Esophagus squamous epithelium (tissue), 5 donors: ENCODE data around the gene CAVIN1. TPM values are rescaled to one million over a fixed set of nuclear protein-coding genes. Genes with fewer than 3 reads are reported as not detected.

Experiments used
- DNase-seq: peaks from one replicate; lab custom pipeline; 2025; lab: John Stamatoyannopoulos, UW
- H3K27ac ChIP-seq, 4 donors: fragments of 200-600 bp; sonication (generic); one replicate each; pipeline ENCODE4 v1.5.1; 2016 to 2019; ENCODE audit warnings: mild to moderate bottlenecking in 1 of 4
- H3K27me3 ChIP-seq, 4 donors: fragments of 200-600 bp; sonication (generic); 1 replicate in 3 of 4; 2 replicates in 1 of 4; pipeline versions ENCODE4 v1.5.1 to v1.6.0; 2017 to 2021; ENCODE audit warnings: antibody characterized with exemption in 1 of 4
- H3K36me3 ChIP-seq, 3 donors: fragments of 200-600 bp; sonication (generic); one replicate each; pipeline ENCODE4 v1.5.1; 2016 to 2019
- H3K4me1 ChIP-seq, 3 donors: fragments of 200-600 bp; sonication (generic); one replicate each; pipeline ENCODE4 v1.5.1; 2017 to 2019
- H3K4me3 ChIP-seq, 4 donors: fragments of 200-600 bp; sonication (generic); 1 replicate in 3 of 4; 2 replicates in 1 of 4; pipeline ENCODE4 v1.5.1; 2016 to 2019; ENCODE audit warnings: mild to moderate bottlenecking in 2 of 4, moderate library complexity in 1 of 4
- H3K9me3 ChIP-seq, 3 donors: fragments of 200-600 bp; sonication (generic); one replicate each; pipeline ENCODE4 v1.5.1; 2016 to 2019
- POLR2A ChIP-seq, 4 donors: fragments of 450-650 bp; IDR thresholded peaks; one replicate each; pipeline ENCODE4 v1.6.1; 2017; ENCODE audit warnings: antibody characterized with exemption in 4 of 4, mild to moderate bottlenecking in 4 of 4, moderate library complexity in 3 of 4
- WGBS, 2 donors: methylation state at CpG; one replicate each; pipeline ENCODE4 v1.1.5; 2018; 5-methylcytosine and 5-hydroxymethylcytosine counted together
- intact Hi-C: fragments of 100-400 bp; cut with DNase I; formaldehyde crosslinking; loops from one replicate; pipeline ENCODE4 v1.15.0; 2022
- small RNA-seq, 4 donors: library from RNA; depleted of rRNA; stranded (forward); fragments of <200 nt; gene quantifications; one replicate each; pipeline ENCODE3, GENCODE V24; 2016
- total RNA-seq, 4 donors: library from RNA; depleted of rRNA; stranded (reverse); fragments of >200 nt; gene quantifications; one replicate each; pipeline ENCODE4 v1.1.0, GENCODE V29; 2016
- TF ChIP-seq, protein P1 (sequence below), 6 experiments: fragments of 450-650 bp in 4 of 6; fragments of 200-600 bp in 2 of 6; sonication (generic) in 2 of 6; IDR thresholded peaks; one replicate each; pipeline ENCODE4 v1.5.1; 2016 to 2019; ENCODE audit warnings: antibody characterized with exemption in 6 of 6, mild to moderate bottlenecking in 4 of 6, moderate library complexity in 4 of 6
- donor health status: DM: yes; HTN: yes; CAD: no.

The CAVIN1 gene
- total RNA-seq, 4 donors from 2014 or later: 67.8 to 210 (median 113) TPM

DNA sequence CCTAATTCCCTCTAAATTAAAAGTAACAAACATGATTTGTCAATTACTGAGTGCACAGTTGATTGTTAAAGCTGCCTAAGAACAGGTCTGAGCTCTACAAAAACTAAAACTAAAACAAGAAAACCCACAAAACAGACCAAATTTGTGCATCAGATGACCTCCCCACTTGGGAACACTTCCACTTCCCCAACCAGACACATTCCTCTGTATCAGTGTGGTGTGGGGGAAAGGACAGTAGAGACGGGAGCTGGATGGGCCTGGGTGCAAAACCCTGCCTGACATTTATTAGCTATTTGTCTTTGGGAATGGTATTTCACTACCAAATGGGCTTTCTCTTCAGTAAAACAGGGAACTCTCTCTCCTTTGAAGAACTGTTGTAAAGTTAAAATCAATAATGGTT lies 64.6 kb downstream of the CAVIN1 start:
- no peak for DNase-seq
- Histone ChIP-seq H3K9me3 (no peaks in the 10 kb centered on the region), H3K27me3 (no peaks in the 10 kb centered on the region), H3K36me3 (peaks cover 0 to 5% (median 0%) of the 10 kb centered on the region in 3 donors), H3K27ac (no peak overlapping the region), H3K4me1 (peaks cover 13 to 64% (median 26%) of the 10 kb centered on the region in 3 donors), H3K4me3 (no peak overlapping the region)
- 59 to 60% methylated on average over 1 of the region's 1 CpG for WGBS, 2 donors
- intact Hi-C loops: no loop called here
- TF ChIP-seq, protein P1, sequence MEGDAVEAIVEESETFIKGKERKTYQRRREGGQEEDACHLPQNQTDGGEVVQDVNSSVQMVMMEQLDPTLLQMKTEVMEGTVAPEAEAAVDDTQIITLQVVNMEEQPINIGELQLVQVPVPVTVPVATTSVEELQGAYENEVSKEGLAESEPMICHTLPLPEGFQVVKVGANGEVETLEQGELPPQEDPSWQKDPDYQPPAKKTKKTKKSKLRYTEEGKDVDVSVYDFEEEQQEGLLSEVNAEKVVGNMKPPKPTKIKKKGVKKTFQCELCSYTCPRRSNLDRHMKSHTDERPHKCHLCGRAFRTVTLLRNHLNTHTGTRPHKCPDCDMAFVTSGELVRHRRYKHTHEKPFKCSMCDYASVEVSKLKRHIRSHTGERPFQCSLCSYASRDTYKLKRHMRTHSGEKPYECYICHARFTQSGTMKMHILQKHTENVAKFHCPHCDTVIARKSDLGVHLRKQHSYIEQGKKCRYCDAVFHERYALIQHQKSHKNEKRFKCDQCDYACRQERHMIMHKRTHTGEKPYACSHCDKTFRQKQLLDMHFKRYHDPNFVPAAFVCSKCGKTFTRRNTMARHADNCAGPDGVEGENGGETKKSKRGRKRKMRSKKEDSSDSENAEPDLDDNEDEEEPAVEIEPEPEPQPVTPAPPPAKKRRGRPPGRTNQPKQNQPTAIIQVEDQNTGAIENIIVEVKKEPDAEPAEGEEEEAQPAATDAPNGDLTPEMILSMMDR (IDR thresholded peaks at IDR 0.05): no peak
- no peak for TF ChIP-seq POLR2A (IDR thresholded peaks at IDR 0.05)

GRCh38 chr17:42354956-42355843 lies 67.9 kb downstream of the CAVIN1 start:
- intact Hi-C loops: no loop called here
- no peak overlapping the region for H3K27ac ChIP-seq
- TF ChIP-seq, protein P1 (IDR thresholded peaks at IDR 0.05): no peak
- TF ChIP-seq POLR2A (IDR thresholded peaks at IDR 0.05): no peak
- no peak for DNase-seq
- H3K9me3 ChIP-seq: no peaks in the 10 kb centered on the region
- 40 to 60% methylated on average over 3 of the region's 3 CpGs for WGBS, 2 donors
- peaks cover 6 to 56% (median 8%) of the 10 kb centered on the region in 3 donors for H3K4me1 ChIP-seq
- peaks cover 0 to 5% (median 0%) of the 10 kb centered on the region in 3 donors for H3K36me3 ChIP-seq
- H3K27me3 ChIP-seq: no peaks in the 10 kb centered on the region
- H3K4me3 ChIP-seq: no peak overlapping the region

Small RNA genes lying within 50 kb of the gene (small RNA-seq; reads per million reads assigned to genes)
- 0 reads per million in 4 donors for gene RNU7-97P

Other genes with a start within 250 kb of the CAVIN1 start
- under 1 TPM in 2 of 4 donors, not detected in 2; under 0.01 to 0.09 TPM for gene KCNH4, start 242.1 kb downstream of the CAVIN1 start, total RNA-seq
- not detected for gene HCRT, start 237.8 kb downstream of the CAVIN1 start, total RNA-seq
- 10 to 100 TPM in 2 of 4 donors, 1 to 10 TPM in 2; 5.5 to 22.0 (median 13.1) TPM for gene GHDC, start 228.8 kb downstream of the CAVIN1 start, total RNA-seq
- gene STAT5B, start 146.9 kb downstream of the CAVIN1 start, total RNA-seq: 10 to 100 TPM; 17.9 to 57.6 (median 19.5) TPM
- gene STAT5A, start 134.8 kb downstream of the CAVIN1 start, total RNA-seq: 10 to 100 TPM in 3 of 4 donors, 1 to 10 TPM in 1; 7.3 to 34.3 (median 14.0) TPM
- gene STAT3, start 34.8 kb downstream of the CAVIN1 start, total RNA-seq: 100 to 1,000 TPM; 137 to 229 (median 176) TPM
- 10 to 100 TPM; 35.9 to 62.7 (median 47.5) TPM for gene ATP6V0A1, start 35.6 kb upstream of the CAVIN1 start, total RNA-seq
- 10 to 100 TPM; 19.2 to 39.0 (median 26.5) TPM for gene NAGLU, start 113.0 kb upstream of the CAVIN1 start, total RNA-seq
- 10 to 100 TPM in 1 of 4 donors, 1 to 10 TPM in 3; 3.0 to 11.8 (median 6.6) TPM for gene HSD17B1, start 129.7 kb upstream of the CAVIN1 start, total RNA-seq
- gene COASY, start 138.9 kb upstream of the CAVIN1 start, total RNA-seq: 10 to 100 TPM; 34.1 to 52.2 (median 46.5) TPM
- gene MLX, start 143.8 kb upstream of the CAVIN1 start, total RNA-seq: 10 to 100 TPM; 34.0 to 47.9 (median 39.9) TPM
- 1 to 10 TPM in 3 of 4 donors, under 1 TPM in 1; 0.61 to 4.8 (median 2.8) TPM for gene PSMC3IP, start 154.5 kb upstream of the CAVIN1 start, total RNA-seq
- 10 to 100 TPM; 35.7 to 59.6 (median 53.0) TPM for gene RETREG3, start 186.1 kb upstream of the CAVIN1 start, total RNA-seq
- 10 to 100 TPM; 22.3 to 61.9 (median 46.5) TPM for gene TUBG1, start 186.4 kb upstream of the CAVIN1 start, total RNA-seq
- 10 to 100 TPM in 1 of 4 donors, 1 to 10 TPM in 3; 7.1 to 14.5 (median 8.8) TPM for gene TUBG2, start 236.0 kb upstream of the CAVIN1 start, total RNA-seq